Naive thymus-derived CD8-positive, alpha-beta T cell (primary cell): ENCODE results near the gene HEG1. TPM values are rescaled to one million over a fixed set of nuclear protein-coding genes. Genes with fewer than 3 reads are reported as not detected.

ENCODE experiments used
- ATAC-seq, 2 donors: fragments of 150-1000 bp; cut with Tn5 transposase in 1 of 2; sonication (Bioruptor Pico), chemical (Tn5 transposase) in 1 of 2; 1 replicate in 1 of 2; 2 replicates in 1 of 2; pipeline ENCODE4 v1.10.0; 2021; ENCODE audit warnings: mild to moderate bottlenecking in 2 of 2, moderate library complexity in 2 of 2
- POLR2A ChIA-PET: fragments of 350-600 bp; sonication (Branson Sonifier 250); formaldehyde crosslinking; loops from one replicate; lab custom pipeline; 2021; ENCODE audit warnings: antibody characterized with exemption; lab: Charles Lee
- DNase-seq, 10 donors: peaks; one replicate each; pipeline versions ENCODE4 v3.0.0 to v3.0.0-alpha.2; 2020 to 2022
- H3K27ac Mint-ChIP-seq, 10 donors: one replicate each; pipeline ENCODE4 v1.8.0; 2020 to 2022; ENCODE audit warnings: mild to moderate bottlenecking in 10 of 10, mixed read lengths in 10 of 10, moderate library complexity in 4 of 10, inconsistent platforms in 1 of 10
- H3K27me3 Mint-ChIP-seq, 5 donors: one replicate each; pipeline ENCODE4 v1.8.0; 2021 to 2022; ENCODE audit warnings: mixed read lengths in 5 of 5
- H3K36me3 Mint-ChIP-seq, 3 donors: one replicate each; pipeline ENCODE4 v1.8.0; 2020 to 2022; ENCODE audit warnings: mixed read lengths in 3 of 3, mild to moderate bottlenecking in 2 of 3, inconsistent platforms in 1 of 3
- H3K4me1 Mint-ChIP-seq, 4 donors: one replicate each; pipeline ENCODE4 v1.8.0; 2021 to 2022; ENCODE audit warnings: mixed read lengths in 4 of 4
- H3K4me3 Mint-ChIP-seq, 10 donors: one replicate each; pipeline ENCODE4 v1.8.0; 2020 to 2022; ENCODE audit warnings: mild to moderate bottlenecking in 10 of 10, mixed read lengths in 10 of 10, moderate library complexity in 6 of 10, inconsistent platforms in 1 of 10
- H3K9me3 Mint-ChIP-seq, 9 donors: one replicate each; pipeline ENCODE4 v1.8.0; 2020 to 2022; ENCODE audit warnings: mixed read lengths in 9 of 9, mild to moderate bottlenecking in 3 of 9, inconsistent platforms in 1 of 9, moderate library complexity in 1 of 9
- polyA plus RNA-seq, 3 donors: library from polyadenylated mRNA; unstranded; fragments of 300-500 nt; fragmentation: Illumina TruSeq; gene quantifications; one replicate each; pipeline ENCODE4 v1.2.3, GENCODE V29; 2021
- total RNA-seq, 8 experiments: library from RNA in 2 of 8; stranded (reverse) in 2 of 8; gene quantifications; one replicate each; pipeline ENCODE4 v1.2.3 and lab custom pipeline; 2021 to 2026

HEG1 gene
- total and polyA plus RNA-seq, 5 experiments from 2014 or later = 1.5 to 10.3 (median 2.3) TPM

GRCh38 chr3:124993466-124993865 is 62.3 kb downstream of the HEG1 start:
- Mint-ChIP-seq H3K9me3 (no peaks in the 10 kb centered on the region), H3K27me3 (no peaks in the 10 kb centered on the region), H3K27ac (no peak overlapping the region), H3K4me3 (no peak overlapping the region), H3K4me1 (peaks cover 0 to 10% (median 4%) of the 10 kb centered on the region in 4 donors), H3K36me3 (peaks cover 7 to 81% (median 36%) of the 10 kb centered on the region in 3 donors)
- POLR2A ChIA-PET = no interaction called here
- ATAC-seq = no peak
- no peak for DNase-seq

DNA sequence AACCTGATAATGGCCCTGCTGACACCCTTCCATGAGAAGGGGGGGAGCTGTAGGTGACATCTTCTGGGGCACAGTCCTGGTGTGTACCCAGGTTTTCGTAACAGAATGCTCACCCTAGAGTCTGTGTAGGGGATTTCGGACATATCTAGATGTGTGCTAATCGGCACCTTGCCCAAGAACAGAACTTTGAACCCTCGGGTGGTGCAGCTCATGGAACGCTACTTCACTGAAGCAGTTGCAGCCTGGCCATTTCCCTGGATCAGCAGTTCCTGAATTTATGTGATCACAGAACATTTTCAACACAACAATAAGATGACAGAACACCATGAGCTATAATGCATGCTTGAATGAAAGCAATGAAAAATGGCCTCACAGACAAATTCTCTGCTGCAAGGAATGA is 63.8 kb downstream of the HEG1 start:
- Mint-ChIP-seq H3K9me3 (no peaks in the 10 kb centered on the region), H3K27ac (no peak overlapping the region), H3K4me3 (no peak overlapping the region), H3K27me3 (no peaks in the 10 kb centered on the region), H3K36me3 (peaks cover 0 to 75% (median 31%) of the 10 kb centered on the region in 3 donors), H3K4me1 (peaks cover 0 to 10% (median 4%) of the 10 kb centered on the region in 4 donors)
- ATAC-seq (no peak), DNase-seq (no peak)
- POLR2A ChIA-PET = no interaction called here

DNA sequence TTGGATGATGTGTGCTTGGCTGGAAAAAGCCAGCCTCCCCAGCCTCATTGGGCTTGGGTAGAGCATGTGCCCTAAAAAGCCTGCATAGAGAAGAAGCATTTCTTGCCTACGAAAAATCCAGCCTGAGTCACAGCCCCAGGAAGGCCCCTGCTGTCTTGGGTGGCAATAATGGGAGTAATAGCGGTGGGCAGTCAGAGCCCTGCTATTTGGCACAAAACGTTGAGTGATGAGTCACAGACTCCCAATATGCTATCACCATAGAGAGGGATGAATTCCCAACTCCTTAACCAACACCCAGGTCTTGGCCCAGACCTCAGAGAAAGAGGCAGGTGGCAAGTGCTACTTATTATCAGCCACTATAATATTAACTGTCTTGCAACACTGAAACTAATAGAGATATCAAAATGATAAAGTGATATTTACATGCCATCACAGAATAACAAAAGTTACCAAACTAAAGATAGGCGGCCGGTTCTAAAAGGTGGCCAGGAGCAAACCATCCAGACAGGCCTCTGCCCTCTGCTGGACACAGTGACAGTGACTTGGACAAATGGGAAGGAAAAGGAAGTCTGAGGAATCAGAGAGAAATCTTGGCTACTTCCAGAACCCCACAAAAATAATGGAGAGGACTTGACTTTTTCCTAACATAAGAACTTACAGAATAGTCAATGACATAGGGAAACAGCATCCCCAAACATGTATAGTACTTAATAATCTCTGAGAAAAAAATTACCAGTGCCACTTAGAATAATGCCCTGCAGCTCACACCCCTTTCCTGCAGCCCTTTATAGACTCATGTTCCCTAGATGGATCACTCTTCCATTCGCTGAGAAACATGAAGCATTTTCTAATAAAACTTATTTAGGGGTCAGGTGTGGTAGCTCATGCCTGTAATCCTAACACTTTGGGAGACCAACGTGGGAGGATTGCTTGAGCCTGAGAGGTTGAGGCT is 69.3 kb downstream of the HEG1 start:
- H3K27ac Mint-ChIP-seq = peak overlapping the region in 1 of 10 donors; percentile 10
- DNase-seq = no peak
- peaks cover 0 to 68% (median 24%) of the 10 kb centered on the region in 3 donors for H3K36me3 Mint-ChIP-seq
- H3K9me3 Mint-ChIP-seq = no peaks in the 10 kb centered on the region
- ATAC-seq = no peak
- H3K4me3 Mint-ChIP-seq = no peak overlapping the region
- H3K4me1 Mint-ChIP-seq = peaks cover 0 to 5% (median 1%) of the 10 kb centered on the region in 4 donors
- H3K27me3 Mint-ChIP-seq = no peaks in the 10 kb centered on the region
- POLR2A ChIA-PET = no interaction called here

GRCh38 chr3:124985349-124985748 is 70.4 kb downstream of the HEG1 start:
- Mint-ChIP-seq H3K4me1 (peaks cover 0 to 5% (median 1%) of the 10 kb centered on the region in 4 donors), H3K27ac (no peak overlapping the region), H3K4me3 (no peak overlapping the region), H3K27me3 (no peaks in the 10 kb centered on the region), H3K36me3 (peaks cover 0 to 59% (median 19%) of the 10 kb centered on the region in 3 donors), H3K9me3 (no peaks in the 10 kb centered on the region)
- DNase-seq = no peak
- ATAC-seq = no peak
- POLR2A ChIA-PET = no interaction called here

GRCh38 chr3:124984754-124985153 is 71.0 kb downstream of the HEG1 start:
- Mint-ChIP-seq H3K4me1 (peaks cover 0 to 5% (median 1%) of the 10 kb centered on the region in 4 donors), H3K36me3 (peaks cover 0 to 57% (median 19%) of the 10 kb centered on the region in 3 donors), H3K9me3 (no peaks in the 10 kb centered on the region)

DNA sequence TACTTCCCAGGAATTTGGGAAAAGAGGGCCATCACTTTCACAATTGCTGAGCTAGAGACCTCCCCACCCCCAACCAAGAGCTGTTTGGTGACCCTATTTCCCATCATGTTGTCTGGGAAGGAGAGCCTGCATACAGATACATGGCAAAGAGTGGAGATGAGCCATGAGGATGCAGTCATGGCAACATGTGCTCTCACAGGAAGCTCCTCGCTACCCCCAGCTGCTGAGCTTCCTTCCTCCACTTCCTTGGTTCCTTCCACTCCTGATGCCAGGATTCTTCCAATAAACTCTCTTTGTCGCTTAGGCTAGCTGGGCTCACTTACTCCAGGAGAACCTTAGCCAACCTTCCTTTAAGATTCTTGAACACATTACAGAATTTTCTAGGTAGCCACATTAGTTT is 72.9 kb downstream of the HEG1 start:
- Mint-ChIP-seq H3K27ac (no peak overlapping the region), H3K9me3 (no peaks in the 10 kb centered on the region), H3K4me1 (peaks cover 0 to 5% (median 1%) of the 10 kb centered on the region in 4 donors), H3K4me3 (no peak overlapping the region), H3K27me3 (no peaks in the 10 kb centered on the region), H3K36me3 (peaks cover 0 to 50% (median 13%) of the 10 kb centered on the region in 3 donors)
- POLR2A ChIA-PET = no interaction called here
- DNase-seq = no peak
- no peak for ATAC-seq

More at GRCh38 chr3:124984754-124985153, 71.0 kb downstream of the HEG1 start:
- no peak for DNase-seq
- Mint-ChIP-seq H3K27me3 (no peaks in the 10 kb centered on the region), H3K4me3 (no peak overlapping the region), H3K27ac (peak overlapping the region in 1 of 10 donors; percentile 79)
- ATAC-seq = no peak
- POLR2A ChIA-PET = no interaction called here

DNA sequence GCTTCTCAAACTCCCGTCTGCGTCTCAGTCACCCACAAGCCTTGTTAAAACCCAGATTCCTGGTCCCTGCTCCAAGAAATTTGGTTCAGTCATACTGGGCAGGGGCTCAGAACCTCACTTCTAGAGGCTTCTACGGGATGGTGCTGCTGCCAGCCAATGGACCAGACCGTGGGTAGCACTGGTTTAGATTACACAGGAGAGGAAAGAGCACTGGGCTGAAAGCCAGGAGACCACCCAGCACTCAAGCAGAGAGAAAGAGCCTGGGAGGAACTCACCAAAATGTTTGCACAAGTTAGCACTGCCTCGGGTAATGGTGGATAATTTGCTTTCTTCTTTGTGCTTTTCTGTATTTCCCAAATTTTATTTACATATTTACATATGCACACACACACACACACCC is 74.3 kb downstream of the HEG1 start:
- no peak for ATAC-seq
- Mint-ChIP-seq H3K9me3 (no peaks in the 10 kb centered on the region), H3K36me3 (peaks cover 0 to 59% (median 20%) of the 10 kb centered on the region in 3 donors), H3K4me3 (no peak overlapping the region), H3K27me3 (no peaks in the 10 kb centered on the region), H3K4me1 (peaks cover 0 to 5% (median 2%) of the 10 kb centered on the region in 4 donors), H3K27ac (no peak overlapping the region)
- DNase-seq = no peak
- POLR2A ChIA-PET = no interaction called here

DNA sequence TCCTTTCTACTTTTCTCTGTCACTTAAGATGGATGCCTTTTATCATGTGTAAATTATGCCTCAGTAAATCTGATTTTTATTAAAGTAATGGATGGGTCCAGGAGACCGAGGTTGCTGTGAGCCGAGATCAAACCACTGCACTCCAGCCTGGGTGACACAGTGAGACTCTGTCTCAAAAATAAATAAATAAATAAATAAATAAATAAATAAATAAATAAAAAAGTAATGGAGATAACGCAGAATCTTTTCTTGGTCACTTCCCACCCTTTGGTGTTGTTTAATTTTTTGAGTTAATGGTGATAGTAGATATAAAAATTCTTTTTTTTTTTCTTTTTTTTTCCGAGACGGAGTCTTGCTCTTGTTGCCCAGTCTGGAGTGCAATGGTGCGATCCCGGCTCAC is 77.2 kb downstream of the HEG1 start:
- no peaks in the 10 kb centered on the region for H3K27me3 Mint-ChIP-seq
- DNase-seq (no peak), ATAC-seq (no peak)
- no peaks in the 10 kb centered on the region for H3K9me3 Mint-ChIP-seq
- peaks cover 0 to 1% (median under 1%) of the 10 kb centered on the region in 4 donors for H3K4me1 Mint-ChIP-seq
- no peak overlapping the region for H3K4me3 Mint-ChIP-seq
- peaks cover 0 to 64% (median 20%) of the 10 kb centered on the region in 3 donors for H3K36me3 Mint-ChIP-seq
- no peak overlapping the region for H3K27ac Mint-ChIP-seq
- POLR2A ChIA-PET = no interaction called here

GRCh38 chr3:124976383-124976782 is 79.4 kb downstream of the HEG1 start:
- H3K27me3 Mint-ChIP-seq = no peaks in the 10 kb centered on the region
- H3K4me3 Mint-ChIP-seq = no peak overlapping the region
- ATAC-seq (no peak), DNase-seq (no peak)
- H3K9me3 Mint-ChIP-seq = no peaks in the 10 kb centered on the region
- H3K36me3 Mint-ChIP-seq = peaks cover 0 to 72% (median 25%) of the 10 kb centered on the region in 3 donors
- peaks cover 0 to 1% (median 0%) of the 10 kb centered on the region in 4 donors for H3K4me1 Mint-ChIP-seq
- POLR2A ChIA-PET = no interaction called here
- H3K27ac Mint-ChIP-seq = no peak overlapping the region

DNA sequence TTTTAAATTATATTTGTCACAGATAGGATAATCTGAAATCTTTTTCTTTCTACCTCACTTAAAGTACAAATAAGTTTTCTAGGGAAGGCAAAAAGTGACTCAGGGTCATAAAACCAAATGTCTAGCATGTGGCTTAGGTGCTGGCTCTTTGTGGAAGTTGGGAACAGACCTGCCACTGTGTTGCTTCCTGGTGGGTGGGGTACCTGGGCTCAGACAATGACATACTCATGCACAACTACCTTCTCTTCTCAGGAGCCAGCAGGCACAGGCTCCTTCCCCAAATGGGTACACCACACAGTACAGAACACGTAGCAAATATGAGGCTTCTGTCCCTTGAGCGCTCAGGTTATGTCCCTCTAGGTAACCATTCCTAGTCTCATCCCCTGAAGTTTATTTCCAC is 81.1 kb downstream of the HEG1 start:
- Mint-ChIP-seq H3K36me3 (peaks cover 7 to 82% (median 33%) of the 10 kb centered on the region in 3 donors), H3K27ac (peak overlapping the region in 2 of 10 donors; percentile 22), H3K9me3 (no peaks in the 10 kb centered on the region), H3K27me3 (no peaks in the 10 kb centered on the region), H3K4me3 (no peak overlapping the region), H3K4me1 (peaks cover 0 to 1% (median 0%) of the 10 kb centered on the region in 4 donors)
- ATAC-seq = no peak
- no peak for DNase-seq
- POLR2A ChIA-PET = no interaction called here

- H3K9me3 Mint-ChIP-seq = no peaks in the 10 kb centered on the region
- peaks cover 0 to 1% (median 0%) of the 10 kb centered on the region in 4 donors for H3K4me1 Mint-ChIP-seq
- no peaks in the 10 kb centered on the region for H3K27me3 Mint-ChIP-seq
- peaks cover 7 to 88% (median 35%) of the 10 kb centered on the region in 3 donors for H3K36me3 Mint-ChIP-seq
- ATAC-seq = no peak
- no peak for DNase-seq
- no peak overlapping the region for H3K4me3 Mint-ChIP-seq
- no peak overlapping the region for H3K27ac Mint-ChIP-seq
- POLR2A ChIA-PET = no interaction called here
These were observed 82.5 kb downstream of the HEG1 start for GRCh38 chr3:124973290-124973689.

GRCh38 chr3:124972457-124972856 is 83.3 kb downstream of the HEG1 start:
- peak overlapping the region in 1 of 10 donors; percentile 47 for H3K27ac Mint-ChIP-seq
- POLR2A ChIA-PET = no interaction called here
- DNase-seq (no peak), ATAC-seq (no peak)
- H3K4me1 Mint-ChIP-seq = peaks cover 0 to 1% (median 0%) of the 10 kb centered on the region in 4 donors
- peaks cover 7 to 84% (median 32%) of the 10 kb centered on the region in 3 donors for H3K36me3 Mint-ChIP-seq
- no peaks in the 10 kb centered on the region for H3K27me3 Mint-ChIP-seq
- no peak overlapping the region for H3K4me3 Mint-ChIP-seq
- H3K9me3 Mint-ChIP-seq = no peaks in the 10 kb centered on the region
